H9 (cell line): Measurements from ENCODE around the gene SALL3. TPM values are rescaled to one million over a fixed set of nuclear protein-coding genes. Genes with fewer than 3 reads are reported as not detected.

Experiments used
- DNase-seq: peaks from one replicate; pipeline ENCODE4 v3.0.0-alpha.2; 2017
- H2AFZ ChIP-seq: one replicate; pipeline ENCODE4 v1.6.1; 2013; ENCODE audit warnings: mild to moderate bottlenecking, low read length, control low read depth, moderate library complexity
- H2AK5ac ChIP-seq: 2 replicates; pipeline ENCODE4 v1.6.1; 2013; ENCODE audit warnings: low read length, control low read depth, mixed read lengths; ENCODE audit not compliant: insufficient read length
- H2BK120ac ChIP-seq: one replicate; pipeline ENCODE4 v1.6.1; 2013; ENCODE audit warnings: low read depth, mild to moderate bottlenecking, low read length, control low read depth, inconsistent platforms; ENCODE audit not compliant: poor library complexity, severe bottlenecking
- H2BK12ac ChIP-seq: 2 replicates; pipeline ENCODE4 v1.6.1; 2013; ENCODE audit warnings: low read length, control low read depth, mixed read lengths, low read depth; ENCODE audit not compliant: insufficient read length
- H2BK15ac ChIP-seq: 2 replicates; pipeline ENCODE4 v1.6.1; 2013; ENCODE audit warnings: low read depth, low read length, control low read depth
- H2BK20ac ChIP-seq: one replicate; pipeline ENCODE4 v1.6.1; 2013; ENCODE audit warnings: low read depth, mild to moderate bottlenecking, low read length, control low read depth, inconsistent platforms; ENCODE audit not compliant: poor library complexity, severe bottlenecking
- H2BK5ac ChIP-seq: 2 replicates; pipeline ENCODE4 v1.6.1; 2013; ENCODE audit warnings: low read length, control low read depth, mixed read lengths; ENCODE audit not compliant: insufficient read length
- H3K14ac ChIP-seq: 2 replicates; pipeline ENCODE4 v1.6.1; 2013; ENCODE audit warnings: low read length, control low read depth; ENCODE audit not compliant: insufficient read depth
- H3K18ac ChIP-seq: 2 replicates; pipeline ENCODE4 v1.6.1; 2013; ENCODE audit warnings: low read depth, mild to moderate bottlenecking, mixed read lengths, low read length, control low read depth; ENCODE audit not compliant: insufficient read length
- H3K23ac ChIP-seq: 2 replicates; pipeline ENCODE4 v1.6.1; 2013; ENCODE audit warnings: low read length, control low read depth, mixed read lengths, low read depth; ENCODE audit not compliant: insufficient read length
- H3K23me2 ChIP-seq: 2 replicates; pipeline ENCODE4 v1.6.1; 2013; ENCODE audit warnings: low read depth, mild to moderate bottlenecking, mixed read lengths, low read length, control low read depth; ENCODE audit not compliant: insufficient read length, poor library complexity, severe bottlenecking
- H3K27ac ChIP-seq: 2 replicates; pipeline ENCODE4 v1.5.1; 2013; ENCODE audit warnings: low read length, control low read depth, mixed read lengths, low read depth; ENCODE audit not compliant: insufficient read length
- H3K27me3 ChIP-seq: 2 replicates; pipeline ENCODE4 v1.6.1; 2013; ENCODE audit warnings: low read length, control low read depth, inconsistent platforms; ENCODE audit not compliant: insufficient read depth
- H3K4ac ChIP-seq: 2 replicates; pipeline ENCODE4 v1.6.1; 2013; ENCODE audit warnings: low read depth, mild to moderate bottlenecking, control low read depth, inconsistent platforms, low read length, moderate library complexity
- H3K4me1 ChIP-seq: 2 replicates; pipeline ENCODE4 v1.6.1; 2013; ENCODE audit warnings: low read length, control low read depth, inconsistent platforms; ENCODE audit not compliant: insufficient read depth
- H3K4me2 ChIP-seq: 2 replicates; pipeline ENCODE4 v1.6.1; 2013; ENCODE audit warnings: low read length, control low read depth, mixed read lengths; ENCODE audit not compliant: insufficient read length, insufficient read depth
- H3K56ac ChIP-seq: 2 replicates; pipeline ENCODE4 v1.6.1; 2013; ENCODE audit warnings: low read depth, mild to moderate bottlenecking, mixed read lengths, low read length, control low read depth; ENCODE audit not compliant: insufficient read length
- H3K79me1 ChIP-seq: 2 replicates; pipeline ENCODE4 v1.6.1; 2013; ENCODE audit warnings: low read depth, mild to moderate bottlenecking, moderate library complexity, low read length, control low read depth, inconsistent platforms; ENCODE audit not compliant: insufficient read depth, poor library complexity, severe bottlenecking
- H3K79me2 ChIP-seq: 2 replicates; pipeline ENCODE4 v1.6.1; 2013; ENCODE audit warnings: low read length, control low read depth, inconsistent platforms; ENCODE audit not compliant: insufficient read depth
- H3K9ac ChIP-seq: 2 replicates; pipeline ENCODE4 v1.6.1; 2013; ENCODE audit warnings: low read length, control low read depth, mixed read lengths; ENCODE audit not compliant: insufficient read length; ENCODE audit errors: extremely low read depth
- H3K9me3 ChIP-seq: one replicate; pipeline ENCODE4 v1.6.1; 2013; ENCODE audit warnings: low read depth, low read length, inconsistent platforms; ENCODE audit not compliant: control insufficient read depth
- H3T11ph ChIP-seq: one replicate; pipeline ENCODE4 v1.6.1; 2013; ENCODE audit warnings: mild to moderate bottlenecking, low read length, control low read depth, inconsistent platforms
- H4K20me1 ChIP-seq: one replicate; pipeline ENCODE4 v1.6.1; 2013; ENCODE audit not compliant: control insufficient read depth, insufficient read length, insufficient read depth
- H4K5ac ChIP-seq: 2 replicates; pipeline ENCODE4 v1.6.1; 2013; ENCODE audit warnings: low read depth, mild to moderate bottlenecking, mixed read lengths, low read length, control low read depth; ENCODE audit not compliant: insufficient read length
- H4K8ac ChIP-seq: replicated peaks from 2 replicates; pipeline ENCODE4 v1.6.1; 2013; ENCODE audit warnings: low read length, control low read depth, mixed read lengths, low read depth; ENCODE audit not compliant: insufficient read length
- H4K91ac ChIP-seq: 2 replicates; pipeline ENCODE4 v1.6.1; 2013; ENCODE audit warnings: low read depth, mild to moderate bottlenecking, moderate library complexity, mixed read lengths, low read length, control low read depth; ENCODE audit not compliant: insufficient read length
- H3K27ac Mint-ChIP-seq, 3 experiments: 2 replicates in 2 of 3; 3 replicates in 1 of 3; pipeline ENCODE4 v1.8.0; 2020 to 2021; ENCODE audit warnings: mixed read lengths in 3 of 3, mild to moderate bottlenecking in 1 of 3, moderate library complexity in 1 of 3
- H3K27me3 Mint-ChIP-seq: 2 replicates; pipeline ENCODE4 v1.8.0; 2021; ENCODE audit warnings: low read depth, mild to moderate bottlenecking, moderate library complexity, mixed read lengths
- H3K36me3 Mint-ChIP-seq, 3 experiments: 2 replicates in 2 of 3; 3 replicates in 1 of 3; pipeline ENCODE4 v1.8.0; 2020 to 2021; ENCODE audit warnings: low read depth in 3 of 3, mixed read lengths in 3 of 3; ENCODE audit not compliant: insufficient read depth in 1 of 3
- H3K4me1 Mint-ChIP-seq, 2 experiments: 2 replicates each; pipeline ENCODE4 v1.8.0; 2020; ENCODE audit warnings: mixed read lengths in 2 of 2
- H3K4me3 Mint-ChIP-seq, 2 experiments: 2 replicates in 1 of 2; 3 replicates in 1 of 2; pipeline ENCODE4 v1.8.0; 2020 to 2021; ENCODE audit warnings: mild to moderate bottlenecking in 2 of 2, mixed read lengths in 2 of 2, moderate library complexity in 1 of 2
- H3K9me3 Mint-ChIP-seq, 2 experiments: 2 replicates in 1 of 2; 3 replicates in 1 of 2; pipeline ENCODE4 v1.8.0; 2020; ENCODE audit warnings: mild to moderate bottlenecking in 2 of 2, mixed read lengths in 2 of 2, moderate library complexity in 1 of 2
- CTCF ChIP-seq: fragments of 200-600 bp; sonication (generic); conservative IDR thresholded peaks from 3 replicates; pipeline ENCODE4 v1.8.0; 2021; ENCODE audit warnings: antibody characterized with exemption, mild to moderate bottlenecking
- WGBS: extraction: QIAGEN DNeasy Blood & Tissue Kit; methylation state at CpG from one replicate; pipeline ENCODE4 v1.1.7; 2013; ENCODE audit warnings: missing lambda C conversion rate, low lambda C conversion rate, mixed read lengths; ENCODE audit not compliant: insufficient read length; ENCODE audit errors: extremely low coverage; 5-methylcytosine and 5-hydroxymethylcytosine counted together
- total RNA-seq: library from RNA; stranded (reverse); gene quantifications from 2 replicates; pipeline ENCODE4 v1.2.1, GENCODE V29; 2021

SALL3 gene
- total RNA-seq, 1 experiment from 2014 or later = 52.4 TPM

GRCh38 chr18:78973357-78974083 is 6.1 kb upstream of the SALL3 start:
- TF ChIP-seq CTCF = no peak
- Mint-ChIP-seq H3K27me3 (peaks cover 96% of the 10 kb centered on the region), H3K4me3 (peak overlapping the region; percentile 12 to 78; a peak in 1 of 5 replicates), H3K27ac (no peak overlapping the region), H3K36me3 (peaks cover 0 to 4% (median 3%) of the 10 kb centered on the region in 3 experiments; a peak in 2 of 7 replicates), H3K9me3 (peaks cover 4 to 6% of the 10 kb centered on the region in 2 experiments; a peak in 2 of 5 replicates), H3K4me1 (peaks cover 24 to 44% of the 10 kb centered on the region in 2 experiments)
- H3K9ac ChIP-seq = no peak overlapping the region
- no peaks in the 10 kb centered on the region for H4K20me1 ChIP-seq
- DNase-seq = no peak
- H3K18ac ChIP-seq = no peak overlapping the region
- H2BK5ac ChIP-seq = no peak overlapping the region
- H3K23me2 ChIP-seq = peaks cover 21% of the 10 kb centered on the region
- no peak overlapping the region for H2BK12ac ChIP-seq
- H2BK20ac ChIP-seq = no peak overlapping the region
- no peak overlapping the region for H3K56ac ChIP-seq
- H3K79me1 ChIP-seq = no peaks in the 10 kb centered on the region
- H3K14ac ChIP-seq = no peak overlapping the region
- no peaks in the 10 kb centered on the region for H3K9me3 ChIP-seq
- H3K79me2 ChIP-seq = no peaks in the 10 kb centered on the region
- H3K27me3 ChIP-seq = peaks cover 63% of the 10 kb centered on the region
- H3T11ph ChIP-seq = no peak overlapping the region
- no peak overlapping the region for H3K27ac ChIP-seq
- H3K4ac ChIP-seq = no peak overlapping the region
- H2BK120ac ChIP-seq = no peak overlapping the region
- no peak overlapping the region for H2AFZ ChIP-seq
- no peak overlapping the region for H4K91ac ChIP-seq
- peak overlapping the region; percentile 18 for H3K4me2 ChIP-seq
- H2BK15ac ChIP-seq = no peak overlapping the region
- H3K23ac ChIP-seq = no peak overlapping the region
- H2AK5ac ChIP-seq = no peak overlapping the region
- H4K8ac ChIP-seq = no peak overlapping the region
- no CpG with 5 or more reads among the region's 82 CpGs for WGBS
- H3K4me1 ChIP-seq = peaks cover 4% of the 10 kb centered on the region; the same call in 1 of the 2 replicates
- H4K5ac ChIP-seq = no peak overlapping the region
